Naive B cell (primary cell): ENCODE data around the gene ACTRT3. TPM values are rescaled to one million over a fixed set of nuclear protein-coding genes. Genes with fewer than 3 reads are reported as not detected.
A peak's percentile ranks its signal among the peaks of the same experiment; 100 is the strongest.

Experiments
- ATAC-seq, 2 donors: fragments of 150-1000 bp; cut with Tn5 transposase; 2 replicates each; pipeline ENCODE4 v1.10.0; 2021; ENCODE audit warnings: low read depth in 2 of 2, mild to moderate bottlenecking in 2 of 2, moderate library complexity in 2 of 2
- DNase-seq: peaks from one replicate; pipeline ENCODE4 v3.0.0; 2022
- H3K27ac Mint-ChIP-seq, 6 donors: one replicate each; pipeline ENCODE4 v1.8.0; 2020 to 2022; ENCODE audit warnings: mild to moderate bottlenecking in 6 of 6, mixed read lengths in 6 of 6, moderate library complexity in 5 of 6, inconsistent platforms in 2 of 6
- H3K27me3 Mint-ChIP-seq, 3 donors: one replicate each; pipeline ENCODE4 v1.8.0; 2021 to 2022; ENCODE audit warnings: mixed read lengths in 3 of 3, mild to moderate bottlenecking in 1 of 3
- H3K36me3 Mint-ChIP-seq, 2 donors: one replicate each; pipeline ENCODE4 v1.8.0; 2020 to 2022; ENCODE audit warnings: mixed read lengths in 2 of 2, inconsistent platforms in 1 of 2, mild to moderate bottlenecking in 1 of 2
- H3K4me1 Mint-ChIP-seq, 3 donors: one replicate each; pipeline ENCODE4 v1.8.0; 2020 to 2022; ENCODE audit warnings: mixed read lengths in 3 of 3, inconsistent platforms in 1 of 3, mild to moderate bottlenecking in 1 of 3, moderate library complexity in 1 of 3
- H3K4me3 Mint-ChIP-seq, 8 donors: one replicate each; pipeline ENCODE4 v1.8.0; 2020 to 2022; ENCODE audit warnings: mild to moderate bottlenecking in 8 of 8, mixed read lengths in 8 of 8, moderate library complexity in 8 of 8, inconsistent platforms in 2 of 8
- H3K9me3 Mint-ChIP-seq, 7 donors: one replicate each; pipeline ENCODE4 v1.8.0; 2020 to 2022; ENCODE audit warnings: mixed read lengths in 7 of 7, mild to moderate bottlenecking in 5 of 7, inconsistent platforms in 2 of 7, moderate library complexity in 1 of 7
- polyA plus RNA-seq, 6 donors: library from polyadenylated mRNA; unstranded; fragments of 300-500 nt; fragmentation: Illumina TruSeq; gene quantifications; one replicate each; pipeline ENCODE4 v1.2.3, GENCODE V29; 2021; ENCODE audit warnings: low read depth in 6 of 6

The ACTRT3 gene
- polyA plus RNA-seq, 6 donors from 2014 or later = 0.12 to 0.59 (median 0.23) TPM; not detected in 1

DNA sequence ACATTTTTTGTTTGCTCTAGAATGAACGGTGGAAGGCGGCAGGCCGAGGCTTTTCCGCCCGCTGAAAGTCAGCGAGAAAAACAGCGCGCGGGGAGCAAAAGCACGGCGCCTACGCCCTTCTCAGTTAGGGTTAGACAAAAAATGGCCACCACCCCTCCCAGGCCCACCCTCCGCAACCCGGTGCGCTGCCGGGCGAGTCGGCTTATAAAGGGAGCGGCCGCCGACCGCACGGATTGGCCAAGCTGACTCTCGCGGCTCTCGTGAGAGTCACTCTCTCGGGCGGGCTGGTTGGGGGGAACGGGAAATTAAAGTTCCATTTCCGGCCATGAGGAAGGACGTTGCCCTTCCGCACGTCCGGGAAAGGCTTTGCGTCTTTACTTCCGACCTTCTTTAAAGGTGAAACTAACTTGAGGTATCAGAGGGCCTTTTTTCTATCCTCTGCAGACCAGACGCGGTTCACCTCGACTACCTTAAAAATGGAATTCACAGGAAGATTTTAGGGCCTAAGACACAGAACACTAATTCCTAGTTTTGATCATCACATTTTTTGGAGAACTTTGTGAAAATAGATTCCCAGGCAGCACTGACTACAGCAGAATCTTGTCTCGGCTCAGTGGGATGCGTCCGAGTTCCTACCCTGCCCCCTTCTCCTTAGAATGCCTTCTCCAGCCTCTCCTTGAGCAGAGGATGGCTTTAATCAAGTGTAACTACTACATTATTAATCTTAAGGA is 4.3 kb downstream of the ACTRT3 start, which contains the start of gene TERC:
TSS of gene TERC (minus strand) at position 179 of the 731 bp plus-strand sequence.
- ATAC-seq = peak; percentile 79 to 81
- H3K4me1 Mint-ChIP-seq = peaks cover 0 to 33% (median 18%) of the 10 kb centered on the region in 3 donors
- no peaks in the 10 kb centered on the region for H3K27me3 Mint-ChIP-seq
- DNase-seq = peak; percentile 88
- peak within 1 kb of the TSS; percentile 87 to 99 (median 98) for H3K27ac Mint-ChIP-seq
- H3K9me3 Mint-ChIP-seq = peaks cover 0 to 14% (median 5%) of the 10 kb centered on the region in 7 donors
- no peaks in the 10 kb centered on the region for H3K36me3 Mint-ChIP-seq
- peak within 1 kb of the TSS; percentile 91 to 100 (median 97) for H3K4me3 Mint-ChIP-seq

GRCh38 chr3:169764312-169764881 is 5.0 kb downstream of the ACTRT3 start:
- Mint-ChIP-seq H3K4me3 (peak overlapping the region; percentile 91 to 100 (median 97)), H3K4me1 (peaks cover under 1 to 29% (median 17%) of the 10 kb centered on the region in 3 donors), H3K9me3 (peaks cover 0 to 14% (median 5%) of the 10 kb centered on the region in 7 donors), H3K27ac (peak overlapping the region; percentile 87 to 99 (median 98)), H3K27me3 (no peaks in the 10 kb centered on the region), H3K36me3 (no peaks in the 10 kb centered on the region)
- peak; percentile 57 to 59 for ATAC-seq
- peak; percentile 74 for DNase-seq

DNA sequence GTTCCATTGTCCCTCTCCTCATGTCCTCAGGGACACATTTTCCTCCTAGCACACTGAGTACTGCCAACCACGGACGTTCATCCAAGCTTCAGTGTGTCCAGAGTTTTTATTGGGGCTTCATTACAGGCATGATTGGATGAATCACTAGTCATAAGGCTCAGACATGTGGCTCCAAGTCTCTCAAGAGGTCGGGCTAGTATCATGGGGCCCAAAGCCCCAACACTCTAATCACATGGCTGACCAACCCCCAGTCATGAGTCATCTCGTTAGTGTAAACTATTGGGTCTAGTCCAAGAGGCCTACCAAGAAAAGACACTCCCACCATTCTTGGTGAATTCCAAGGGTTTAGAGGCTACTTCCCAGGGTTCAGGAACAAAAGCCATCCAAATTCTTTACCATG is 8.9 kb downstream of the ACTRT3 start:
- H3K27me3 Mint-ChIP-seq = peaks cover 0 to 10% (median under 1%) of the 10 kb centered on the region in 3 donors

GRCh38 chr3:169759256-169759655 is 10.1 kb downstream of the ACTRT3 start:
- Mint-ChIP-seq H3K4me3 (peak overlapping the region in 1 of 8 donors; percentile 0), H3K27me3 (peaks cover 7 to 19% (median 9%) of the 10 kb centered on the region in 3 donors), H3K36me3 (no peaks in the 10 kb centered on the region), H3K9me3 (no peaks in the 10 kb centered on the region), H3K4me1 (peaks cover 7 to 20% (median 7%) of the 10 kb centered on the region in 3 donors), H3K27ac (peak overlapping the region in 2 of 6 donors; percentile 1 to 66)
- ATAC-seq (no peak), DNase-seq (no peak)

More for the DNA sequence above, 8.9 kb downstream of the ACTRT3 start:
- Mint-ChIP-seq H3K4me3 (no peak overlapping the region), H3K36me3 (no peaks in the 10 kb centered on the region), H3K9me3 (peaks cover 0 to 5% (median 0%) of the 10 kb centered on the region in 7 donors), H3K4me1 (peaks cover 7 to 28% (median 12%) of the 10 kb centered on the region in 3 donors), H3K27ac (no peak overlapping the region)
- ATAC-seq = no peak
- no peak for DNase-seq

DNA sequence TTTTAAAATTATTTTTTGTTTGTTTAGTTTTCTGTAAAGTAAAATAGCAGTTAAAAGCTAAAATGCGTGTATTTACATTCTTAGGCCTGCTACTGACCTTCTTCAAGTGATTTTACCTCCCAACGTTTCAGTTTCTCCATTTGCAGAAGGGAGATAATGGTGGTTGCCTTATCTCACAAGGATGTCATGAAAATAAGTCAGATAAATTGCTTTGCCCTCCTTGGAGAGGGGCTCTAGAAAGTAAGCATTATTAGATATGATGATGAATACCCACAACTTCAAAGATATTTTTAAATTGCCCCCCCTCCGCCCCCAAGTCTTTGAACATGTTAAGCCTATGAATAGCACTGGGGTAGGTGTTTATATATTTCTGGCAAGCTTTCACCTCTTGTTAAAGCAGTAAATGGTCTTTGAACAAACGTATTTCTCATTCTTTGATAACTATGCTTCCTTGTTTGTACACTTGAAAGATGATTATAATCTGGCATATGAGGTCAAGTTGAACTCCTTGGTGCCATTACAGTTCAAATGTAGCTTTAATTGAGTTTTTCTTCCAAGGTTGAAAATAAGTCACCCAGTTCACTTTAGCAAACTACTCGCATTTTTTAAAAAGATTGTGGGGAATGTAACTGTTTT is 10.9 kb downstream of the ACTRT3 start:
- ATAC-seq = no peak
- Mint-ChIP-seq H3K4me3 (no peak overlapping the region), H3K9me3 (no peaks in the 10 kb centered on the region), H3K27ac (no peak overlapping the region), H3K27me3 (peaks cover 7 to 19% (median 10%) of the 10 kb centered on the region in 3 donors), H3K36me3 (no peaks in the 10 kb centered on the region), H3K4me1 (peaks cover 4 to 12% (median 7%) of the 10 kb centered on the region in 3 donors)
- no peak for DNase-seq

- no peak overlapping the region for H3K4me3 Mint-ChIP-seq
- DNase-seq (no peak), ATAC-seq (no peak)
- peaks cover 14 to 28% (median 21%) of the 10 kb centered on the region in 3 donors for H3K27me3 Mint-ChIP-seq
- H3K9me3 Mint-ChIP-seq = no peaks in the 10 kb centered on the region
- peaks cover 4 to 7% (median 6%) of the 10 kb centered on the region in 3 donors for H3K4me1 Mint-ChIP-seq
- no peaks in the 10 kb centered on the region for H3K36me3 Mint-ChIP-seq
- H3K27ac Mint-ChIP-seq = no peak overlapping the region
Observed at GRCh38 chr3:169755488-169755887, 13.9 kb downstream of the ACTRT3 start.

DNA sequence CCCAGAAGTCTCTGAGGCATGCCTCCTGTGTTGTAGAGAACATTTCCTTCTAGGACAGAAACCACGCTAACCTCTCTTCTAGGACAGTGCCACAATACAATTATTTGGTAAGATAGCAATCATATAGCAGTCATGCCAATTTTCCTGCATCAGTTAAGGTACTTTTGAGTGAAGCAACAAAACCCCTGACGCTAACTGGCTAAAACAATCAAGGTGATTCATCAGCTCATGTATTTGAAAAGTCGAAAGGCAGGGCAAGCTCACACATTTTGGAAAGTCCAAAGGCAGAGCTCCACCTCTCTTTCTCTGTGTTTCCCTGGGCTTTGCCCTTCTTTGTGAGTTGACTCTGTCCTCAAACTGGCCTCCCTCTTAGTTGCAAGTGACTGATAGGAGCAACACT is 14.7 kb downstream of the ACTRT3 start:
- no peak for ATAC-seq
- peaks cover 21 to 28% (median 22%) of the 10 kb centered on the region in 3 donors for H3K27me3 Mint-ChIP-seq
- H3K4me3 Mint-ChIP-seq = no peak overlapping the region
- H3K27ac Mint-ChIP-seq = no peak overlapping the region
- no peaks in the 10 kb centered on the region for H3K36me3 Mint-ChIP-seq
- H3K9me3 Mint-ChIP-seq = no peaks in the 10 kb centered on the region
- no peak for DNase-seq
- peaks cover 4 to 7% (median 6%) of the 10 kb centered on the region in 3 donors for H3K4me1 Mint-ChIP-seq

DNA sequence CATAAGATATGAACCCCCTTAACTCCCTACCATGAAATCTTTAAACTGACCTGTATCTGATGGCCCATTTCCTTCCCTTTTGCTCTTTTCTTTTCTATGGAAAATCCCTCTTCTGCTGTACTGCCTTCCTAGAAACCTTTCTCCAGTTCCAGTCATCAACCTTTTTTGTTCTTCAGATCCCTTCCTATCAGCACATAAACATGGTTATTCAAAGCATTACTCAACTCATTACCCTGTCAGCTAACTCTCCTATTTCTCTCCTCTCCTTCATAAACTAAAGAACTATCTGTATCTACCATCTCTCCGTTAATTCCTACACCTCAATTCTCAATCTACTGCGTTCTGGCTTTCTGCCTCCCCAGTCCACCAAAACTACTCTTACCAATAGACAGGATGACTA is 17.5 kb downstream of the ACTRT3 start:
- Mint-ChIP-seq H3K27me3 (peaks cover 42 to 50% (median 46%) of the 10 kb centered on the region in 3 donors), H3K27ac (peak overlapping the region in 1 of 6 donors; percentile 33), H3K9me3 (no peaks in the 10 kb centered on the region), H3K4me3 (no peak overlapping the region), H3K36me3 (no peaks in the 10 kb centered on the region), H3K4me1 (no peaks in the 10 kb centered on the region)
- DNase-seq (no peak), ATAC-seq (no peak)

GRCh38 chr3:169750665-169751064 is 18.7 kb downstream of the ACTRT3 start:
- DNase-seq (no peak), ATAC-seq (no peak)
- Mint-ChIP-seq H3K4me1 (no peaks in the 10 kb centered on the region), H3K9me3 (no peaks in the 10 kb centered on the region), H3K36me3 (no peaks in the 10 kb centered on the region), H3K4me3 (peak overlapping the region in 1 of 8 donors; percentile 16), H3K27me3 (peaks cover 51 to 54% (median 51%) of the 10 kb centered on the region in 3 donors), H3K27ac (peak overlapping the region in 1 of 6 donors; percentile 38)

DNA sequence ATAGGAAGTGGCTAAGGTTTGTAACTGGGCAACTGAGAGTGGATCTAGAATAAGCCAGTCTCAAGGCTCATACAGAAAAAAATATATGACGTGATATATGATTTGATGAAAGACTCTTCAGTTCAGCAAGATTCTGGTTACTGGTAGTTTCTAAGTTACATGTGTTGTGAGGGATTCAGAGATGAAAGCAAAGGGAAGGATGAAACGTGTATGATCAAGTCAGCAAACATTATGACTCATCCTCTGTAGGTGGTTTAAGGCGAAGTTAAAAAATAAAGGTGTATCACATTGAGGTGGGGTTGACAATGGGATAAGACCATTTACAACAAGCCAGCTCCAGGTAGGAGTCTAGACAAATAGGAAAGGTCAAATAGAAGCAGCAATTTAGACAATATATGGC is 20.7 kb downstream of the ACTRT3 start:
- Mint-ChIP-seq H3K4me1 (no peaks in the 10 kb centered on the region), H3K4me3 (no peak overlapping the region), H3K36me3 (no peaks in the 10 kb centered on the region), H3K9me3 (no peaks in the 10 kb centered on the region), H3K27me3 (peaks cover 41 to 50% (median 44%) of the 10 kb centered on the region in 3 donors), H3K27ac (no peak overlapping the region)
- DNase-seq (no peak), ATAC-seq (no peak)

DNA sequence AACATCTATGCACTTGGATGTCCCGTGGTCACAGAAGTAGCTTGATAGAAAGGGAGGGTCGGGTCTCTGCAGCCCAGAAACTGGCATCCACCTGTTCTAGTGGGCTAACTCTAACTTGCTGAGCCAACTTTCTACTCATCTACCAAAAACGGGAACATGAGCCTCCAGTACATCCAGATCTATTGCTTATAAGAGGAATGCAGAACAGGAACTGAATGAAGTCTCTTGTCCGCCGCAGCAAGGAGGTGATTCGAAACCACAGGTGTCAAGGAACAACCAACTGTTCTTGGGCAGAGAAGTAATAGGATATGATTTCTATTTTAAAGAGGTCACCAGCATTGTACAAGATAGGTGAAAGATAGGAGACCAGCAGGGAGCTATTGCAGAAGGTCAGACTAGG is 22.4 kb downstream of the ACTRT3 start:
- no peaks in the 10 kb centered on the region for H3K36me3 Mint-ChIP-seq
- H3K27ac Mint-ChIP-seq = no peak overlapping the region
- DNase-seq (no peak), ATAC-seq (no peak)
- H3K9me3 Mint-ChIP-seq = no peaks in the 10 kb centered on the region
- H3K4me3 Mint-ChIP-seq = no peak overlapping the region
- H3K27me3 Mint-ChIP-seq = peaks cover 36 to 47% (median 40%) of the 10 kb centered on the region in 3 donors
- no peaks in the 10 kb centered on the region for H3K4me1 Mint-ChIP-seq

DNA sequence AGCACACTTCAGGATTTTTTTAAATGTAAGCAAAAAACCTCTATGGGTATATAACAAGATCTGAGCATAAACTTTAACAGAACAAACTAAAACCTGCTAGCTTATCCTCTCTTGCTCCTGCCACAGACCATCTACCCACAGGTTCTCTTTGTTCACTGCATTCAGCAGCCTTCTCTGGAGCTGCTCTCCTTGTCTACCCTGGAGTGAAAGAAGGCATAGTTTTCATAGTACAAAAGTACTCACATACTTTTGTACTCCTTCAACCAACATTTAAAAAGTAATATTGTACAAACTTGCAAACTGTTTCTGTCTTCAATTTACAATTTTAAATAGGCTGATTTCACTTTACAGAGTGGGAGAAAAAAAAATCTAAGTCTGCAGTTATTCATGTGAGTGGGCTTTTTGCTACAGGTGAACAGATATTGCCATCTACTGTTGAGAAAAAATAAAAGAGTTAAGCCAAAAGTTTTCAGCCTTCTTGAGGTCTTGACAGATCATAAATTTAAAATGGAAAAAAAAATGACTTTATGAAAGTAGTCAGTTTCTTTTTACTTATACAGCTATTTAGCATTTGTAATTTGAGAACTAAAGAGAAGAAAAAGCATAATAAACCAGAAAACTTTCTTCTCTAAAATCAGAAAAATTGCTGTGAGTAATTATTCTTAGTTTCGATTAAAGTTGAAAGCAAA is 24.9 kb downstream of the ACTRT3 start:
- H3K27ac Mint-ChIP-seq = no peak overlapping the region
- H3K9me3 Mint-ChIP-seq = no peaks in the 10 kb centered on the region
- H3K36me3 Mint-ChIP-seq = no peaks in the 10 kb centered on the region
- no peaks in the 10 kb centered on the region for H3K4me1 Mint-ChIP-seq
- ATAC-seq = no peak
- DNase-seq = no peak
- peaks cover 32 to 39% (median 32%) of the 10 kb centered on the region in 3 donors for H3K27me3 Mint-ChIP-seq
- no peak overlapping the region for H3K4me3 Mint-ChIP-seq

- peaks cover 0 to 28% (median 0%) of the 10 kb centered on the region in 3 donors for H3K27me3 Mint-ChIP-seq
- peaks cover 9 to 40% (median 24%) of the 10 kb centered on the region in 7 donors for H3K9me3 Mint-ChIP-seq
- no peak for DNase-seq
- no peak overlapping the region for H3K27ac Mint-ChIP-seq
- H3K4me3 Mint-ChIP-seq = no peak overlapping the region
- ATAC-seq = no peak
- H3K4me1 Mint-ChIP-seq = no peaks in the 10 kb centered on the region
- peaks cover 0 to 9% of the 10 kb centered on the region in 2 donors for H3K36me3 Mint-ChIP-seq
Observed at GRCh38 chr3:169739067-169739466, 30.3 kb downstream of the ACTRT3 start.
